ENCODE measurements around the gene RABL3.
"Not testable (repeated sequence)": the region's sequence is repeated elsewhere in the genome, so short reads cannot be mapped to it uniquely, and the experiment has no call there.

The RABL3 gene

DNA sequence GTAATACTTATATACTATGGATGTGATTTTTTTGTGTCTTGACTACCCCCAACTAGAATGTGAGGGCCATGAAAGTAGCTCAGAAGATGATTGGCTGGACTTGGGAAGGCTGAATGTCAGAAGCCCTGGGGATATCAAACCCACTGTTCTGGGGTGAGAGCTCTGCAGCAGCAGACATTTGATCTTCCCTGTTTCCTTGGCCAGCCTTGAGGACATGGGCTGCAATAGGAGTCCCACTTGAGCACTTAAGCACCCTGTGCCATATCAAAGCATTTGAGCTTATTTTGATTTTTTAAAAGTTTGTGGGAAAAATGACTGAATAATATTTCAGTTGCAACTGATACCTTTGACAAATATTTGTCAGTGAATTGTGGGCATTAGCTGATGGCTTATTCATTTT, 21.9 kb upstream of the RABL3 start:
- Histone ChIP-seq H3K4me3 (ENCODE audit: low read length, poor library complexity, severe bottlenecking) (no peak overlapping the region), H3K4me1 (ENCODE audit: insufficient read depth, low read length, poor library complexity, severe bottlenecking) (peaks cover 15% of the 10 kb centered on the region), H3K36me3 (ENCODE audit: insufficient read depth, low read length) (no peaks in the 10 kb centered on the region), H3F3A (ENCODE audit: low read depth) (no peaks in the 10 kb centered on the region), H2AFZ (ENCODE audit: low read length) (no peak overlapping the region), H3K79me2 (ENCODE audit: insufficient read depth, low read length) (peaks cover 45% of the 10 kb centered on the region), H3K9ac (ENCODE audit: low read depth, low read length, poor library complexity, severe bottlenecking) (no peak overlapping the region), H3K9me3 (ENCODE audit: insufficient read depth, low read depth, low read length) (no peaks in the 10 kb centered on the region), H3K27me3 (ENCODE audit: insufficient read depth, low read length, poor library complexity, severe bottlenecking) (no peaks in the 10 kb centered on the region), H3K9me2 (replicated peaks; ENCODE audit: low read depth, low read length) (no peaks in the 10 kb centered on the region), H3K4me2 (ENCODE audit: low read depth, low read length, poor library complexity, severe bottlenecking) (no peak overlapping the region), H4K20me1 (ENCODE audit: insufficient read depth, low read length, poor library complexity, severe bottlenecking) (no peaks in the 10 kb centered on the region)
- TF ChIP-seq, protein P1, sequence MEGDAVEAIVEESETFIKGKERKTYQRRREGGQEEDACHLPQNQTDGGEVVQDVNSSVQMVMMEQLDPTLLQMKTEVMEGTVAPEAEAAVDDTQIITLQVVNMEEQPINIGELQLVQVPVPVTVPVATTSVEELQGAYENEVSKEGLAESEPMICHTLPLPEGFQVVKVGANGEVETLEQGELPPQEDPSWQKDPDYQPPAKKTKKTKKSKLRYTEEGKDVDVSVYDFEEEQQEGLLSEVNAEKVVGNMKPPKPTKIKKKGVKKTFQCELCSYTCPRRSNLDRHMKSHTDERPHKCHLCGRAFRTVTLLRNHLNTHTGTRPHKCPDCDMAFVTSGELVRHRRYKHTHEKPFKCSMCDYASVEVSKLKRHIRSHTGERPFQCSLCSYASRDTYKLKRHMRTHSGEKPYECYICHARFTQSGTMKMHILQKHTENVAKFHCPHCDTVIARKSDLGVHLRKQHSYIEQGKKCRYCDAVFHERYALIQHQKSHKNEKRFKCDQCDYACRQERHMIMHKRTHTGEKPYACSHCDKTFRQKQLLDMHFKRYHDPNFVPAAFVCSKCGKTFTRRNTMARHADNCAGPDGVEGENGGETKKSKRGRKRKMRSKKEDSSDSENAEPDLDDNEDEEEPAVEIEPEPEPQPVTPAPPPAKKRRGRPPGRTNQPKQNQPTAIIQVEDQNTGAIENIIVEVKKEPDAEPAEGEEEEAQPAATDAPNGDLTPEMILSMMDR (conservative IDR thresholded peaks at IDR 0.05; ENCODE audit: low read length) = no peak
- no peak for TF ChIP-seq EZH2phosphoT487 (IDR thresholded peaks at IDR 0.05; ENCODE audit: borderline replicate concordance)

DNA sequence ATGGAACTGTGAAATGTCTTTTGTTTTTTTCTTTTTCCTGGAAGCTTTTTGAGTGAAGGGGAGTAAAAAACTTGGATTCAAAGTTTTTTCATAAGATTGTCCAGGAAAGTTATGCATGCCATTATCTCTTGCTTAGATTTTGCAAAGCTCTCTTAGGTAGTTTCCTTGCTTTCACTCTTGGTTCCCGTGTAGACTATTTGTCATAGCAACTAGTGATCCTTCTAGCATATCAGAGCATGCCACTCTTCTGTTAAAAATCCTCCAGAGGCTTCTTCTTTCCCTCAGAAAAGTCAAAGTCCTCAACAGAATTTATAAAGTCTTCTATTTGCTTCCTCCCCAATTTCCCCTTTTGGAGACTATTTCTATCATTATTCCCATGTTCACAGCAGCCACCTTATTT, 21.3 kb upstream of the RABL3 start:
- Histone ChIP-seq H3K9me3 (ENCODE audit: insufficient read depth, low read depth, low read length) (no peaks in the 10 kb centered on the region; the same call in 1 of the 2 replicates), H3K4me2 (ENCODE audit: low read depth, low read length, poor library complexity, severe bottlenecking) (no peak overlapping the region), H3F3A (ENCODE audit: low read depth) (no peaks in the 10 kb centered on the region), H4K20me1 (ENCODE audit: insufficient read depth, low read length, poor library complexity, severe bottlenecking) (no peaks in the 10 kb centered on the region), H3K36me3 (ENCODE audit: insufficient read depth, low read length) (no peaks in the 10 kb centered on the region), H2AFZ (ENCODE audit: low read length) (no peak overlapping the region), H3K4me1 (ENCODE audit: insufficient read depth, low read length, poor library complexity, severe bottlenecking) (peaks cover 15% of the 10 kb centered on the region), H3K9ac (ENCODE audit: low read depth, low read length, poor library complexity, severe bottlenecking) (no peak overlapping the region), H3K9me2 (replicated peaks; ENCODE audit: low read depth, low read length) (no peaks in the 10 kb centered on the region), H3K79me2 (ENCODE audit: insufficient read depth, low read length) (peaks cover 45% of the 10 kb centered on the region), H3K4me3 (ENCODE audit: low read length, poor library complexity, severe bottlenecking) (no peak overlapping the region), H3K27me3 (ENCODE audit: insufficient read depth, low read length, poor library complexity, severe bottlenecking) (no peaks in the 10 kb centered on the region)
- no peak for TF ChIP-seq EZH2phosphoT487 (IDR thresholded peaks at IDR 0.05; ENCODE audit: borderline replicate concordance)
- TF ChIP-seq, protein P1 (conservative IDR thresholded peaks at IDR 0.05; ENCODE audit: low read length) = no peak

DNA sequence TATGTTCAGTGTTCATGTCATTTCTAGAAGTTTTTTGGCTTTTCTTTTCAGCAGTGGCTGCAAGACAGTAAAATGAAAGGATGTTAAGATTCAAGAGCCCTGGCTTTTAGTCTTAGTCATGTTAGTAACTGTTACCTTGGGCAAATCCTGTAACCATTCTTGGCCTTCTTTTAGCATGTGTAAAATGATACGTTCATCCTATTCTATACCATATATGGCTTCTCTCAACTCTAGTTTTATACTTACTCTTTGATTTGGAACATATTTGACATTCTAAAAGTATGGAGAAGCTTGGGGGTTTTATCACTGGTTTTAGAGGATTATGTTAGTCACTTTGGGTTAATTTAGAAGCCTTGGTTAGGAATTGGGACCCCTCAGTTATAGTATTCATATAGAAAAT, 20.3 kb upstream of the RABL3 start:
- peak overlapping the region; percentile 1 for H3K4me2 ChIP-seq (ENCODE audit: low read depth, low read length, poor library complexity, severe bottlenecking)
- H3K4me1 ChIP-seq (ENCODE audit: insufficient read depth, low read length, poor library complexity, severe bottlenecking) = peaks cover 15% of the 10 kb centered on the region
- H3K9ac ChIP-seq (ENCODE audit: low read depth, low read length, poor library complexity, severe bottlenecking) = no peak overlapping the region
- no peaks in the 10 kb centered on the region for H4K20me1 ChIP-seq (ENCODE audit: insufficient read depth, low read length, poor library complexity, severe bottlenecking)
- H3K79me2 ChIP-seq (ENCODE audit: insufficient read depth, low read length) = peaks cover 45% of the 10 kb centered on the region
- no peaks in the 10 kb centered on the region for H3F3A ChIP-seq (ENCODE audit: low read depth)
- TF ChIP-seq, protein P1 (conservative IDR thresholded peaks at IDR 0.05; ENCODE audit: low read length) = no peak
- no peak for TF ChIP-seq EZH2phosphoT487 (IDR thresholded peaks at IDR 0.05; ENCODE audit: borderline replicate concordance)
- no peaks in the 10 kb centered on the region for H3K27me3 ChIP-seq (ENCODE audit: insufficient read depth, low read length, poor library complexity, severe bottlenecking)
- H3K9me2 ChIP-seq (replicated peaks; ENCODE audit: low read depth, low read length) = no peaks in the 10 kb centered on the region
- no peak overlapping the region for H3K4me3 ChIP-seq (ENCODE audit: low read length, poor library complexity, severe bottlenecking)
- no peaks in the 10 kb centered on the region; the same call in 1 of the 2 replicates for H3K9me3 ChIP-seq (ENCODE audit: insufficient read depth, low read depth, low read length)
- no peak overlapping the region for H2AFZ ChIP-seq (ENCODE audit: low read length)
- no peaks in the 10 kb centered on the region for H3K36me3 ChIP-seq (ENCODE audit: insufficient read depth, low read length)

DNA sequence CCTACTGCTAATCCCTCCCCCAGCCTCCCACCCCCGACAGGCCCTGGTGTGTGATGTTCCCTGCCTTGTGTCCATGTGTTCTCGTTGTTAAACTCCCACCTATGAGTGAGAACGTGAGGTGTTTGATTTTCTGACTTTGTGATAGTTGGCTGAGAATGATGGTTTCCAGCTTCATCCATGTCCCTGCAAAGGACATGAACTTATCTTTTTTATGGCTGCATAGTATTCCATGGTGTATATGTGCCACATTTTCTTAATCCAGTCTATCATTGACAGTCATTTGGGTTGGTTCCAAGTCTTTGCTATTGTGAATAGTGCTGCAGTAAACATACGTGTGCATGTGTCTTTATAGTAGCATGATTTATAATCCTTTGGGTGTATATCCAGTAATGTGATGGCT, 16.2 kb upstream of the RABL3 start:
- H3K36me3 ChIP-seq (ENCODE audit: insufficient read depth, low read length); H3F3A ChIP-seq (ENCODE audit: low read depth); H3K4me2 ChIP-seq (ENCODE audit: low read depth, low read length, poor library complexity, severe bottlenecking); H3K4me3 ChIP-seq (ENCODE audit: low read length, poor library complexity, severe bottlenecking); H3K9me2 ChIP-seq (replicated peaks; ENCODE audit: low read depth, low read length); H3K9ac ChIP-seq (ENCODE audit: low read depth, low read length, poor library complexity, severe bottlenecking); H3K9me3 ChIP-seq (ENCODE audit: insufficient read depth, low read depth, low read length); H4K20me1 ChIP-seq (ENCODE audit: insufficient read depth, low read length, poor library complexity, severe bottlenecking); H2AFZ ChIP-seq (ENCODE audit: low read length); H3K27me3 ChIP-seq (ENCODE audit: insufficient read depth, low read length, poor library complexity, severe bottlenecking): not testable (repeated sequence)
- H3K4me1 ChIP-seq (ENCODE audit: insufficient read depth, low read length, poor library complexity, severe bottlenecking) = peaks cover 11% of the 10 kb centered on the region
- peaks cover 15% of the 10 kb centered on the region for H3K79me2 ChIP-seq (ENCODE audit: insufficient read depth, low read length)
